ENCODE measurements around the gene CCL4. TPM values are rescaled to one million over a fixed set of nuclear protein-coding genes. Genes with fewer than 3 reads are reported as not detected.

CCL4 gene
- total RNA-seq (2022; extraction: Qiagen RNA extraction) = not detected in 5 replicates

DNA sequence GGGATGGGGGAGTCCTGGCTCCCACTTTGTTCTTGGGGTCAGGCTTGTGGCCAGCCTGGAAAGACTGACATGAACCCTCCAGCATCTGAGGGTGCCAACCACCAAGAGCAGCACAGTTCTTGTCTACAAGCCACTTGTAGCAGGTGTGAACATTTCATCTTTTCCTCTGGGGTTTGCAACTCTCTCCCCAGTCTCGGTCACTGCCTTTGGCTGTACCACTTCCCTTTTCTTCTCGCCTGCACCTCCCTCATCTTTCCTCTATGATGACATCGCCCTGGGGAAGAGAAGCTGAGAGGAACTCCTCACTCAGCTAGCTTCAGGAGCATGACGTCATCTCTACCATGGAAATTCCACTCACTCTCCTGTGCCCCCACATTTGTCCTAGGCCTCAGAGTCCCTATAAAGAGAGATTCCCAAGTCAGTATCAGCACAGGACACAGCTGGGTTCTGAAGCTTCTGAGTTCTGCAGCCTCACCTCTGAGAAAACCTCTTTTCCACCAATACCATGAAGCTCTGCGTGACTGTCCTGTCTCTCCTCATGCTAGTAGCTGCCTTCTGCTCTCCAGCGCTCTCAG is at the start of gene CCL4:
TSS of gene CCL4 (plus strand) at position 427 of the 575 bp plus-strand sequence. CDS start at position 506, 79 bp downstream.

GRCh38 chr17:36063786-36064541 is 39.7 kb upstream of the CCL4 start, which contains the start of gene CCL18:
CCL18 (plus strand) TSS chr17:36064272; CDS start chr17:36064343, 71 bp downstream.

GRCh38 chr17:36089888-36090836 is 13.5 kb upstream of the CCL4 start, which contains the start of gene CCL3:
CCL3 (minus strand) TSS chr17:36090143; CDS start chr17:36090058, 85 bp downstream.

Other genes with a start within 250 kb of the CCL4 start
- not detected in 5 replicates for gene HEATR9, start 234.9 kb upstream of the CCL4 start, total RNA-seq (2022; extraction: Qiagen RNA extraction)
- gene CCL5, start 223.5 kb upstream of the CCL4 start, total RNA-seq (2022; extraction: Qiagen RNA extraction) = 1.1 to 1.5 TPM (median 1.2 TPM) in 5 replicates
- gene RDM1, start 173.1 kb upstream of the CCL4 start, total RNA-seq (2022; extraction: Qiagen RNA extraction) = 2.7 to 3.9 TPM (median 3.1 TPM) in 5 replicates
- not detected in 5 replicates for gene LYZL6, start 160.1 kb upstream of the CCL4 start, total RNA-seq (2022; extraction: Qiagen RNA extraction)
- gene CCL16, start 122.3 kb upstream of the CCL4 start, total RNA-seq (2022; extraction: Qiagen RNA extraction) = not detected in 5 replicates
- gene CCL14, start 117.1 kb upstream of the CCL4 start, total RNA-seq (2022; extraction: Qiagen RNA extraction) = not detected in 5 replicates
- not detected in 5 replicates for gene CCL15, start 102.3 kb upstream of the CCL4 start, total RNA-seq (2022; extraction: Qiagen RNA extraction)
- not detected in 5 replicates for gene CCL23, start 85.9 kb upstream of the CCL4 start, total RNA-seq (2022; extraction: Qiagen RNA extraction)
- gene CCL18, start 39.6 kb upstream of the CCL4 start, total RNA-seq (2022; extraction: Qiagen RNA extraction) = 0.21 TPM in 1 of 5 replicates, not detected in the others
- gene CCL3, start 13.7 kb upstream of the CCL4 start, total RNA-seq (2022; extraction: Qiagen RNA extraction) = not detected in 5 replicates
- gene TBC1D3B, start 72.8 kb downstream of the CCL4 start, total RNA-seq (2022; extraction: Qiagen RNA extraction) = 2.1 to 3.7 TPM (median 2.6 TPM) in 5 replicates
- gene CCL3L1, start 92.9 kb downstream of the CCL4 start, total RNA-seq (2022; extraction: Qiagen RNA extraction) = not detected in 5 replicates
- gene CCL4L2, start 107.2 kb downstream of the CCL4 start, total RNA-seq (2022; extraction: Qiagen RNA extraction) = not detected in 5 replicates
- 0.23 to 0.35 TPM (median 0.27 TPM) in 3 of 5 replicates, not detected in the others for gene TBC1D3I, start 160.7 kb downstream of the CCL4 start, total RNA-seq (2022; extraction: Qiagen RNA extraction)
- 0.12 TPM in 1 of 5 replicates, not detected in the others for gene TBC1D3G, start 220.1 kb downstream of the CCL4 start, total RNA-seq (2022; extraction: Qiagen RNA extraction)